CD4-positive, alpha-beta T cell treated with Interleukin-17A for 1 hour (primary cell): ENCODE results near the gene XCL2.
A peak's percentile ranks its signal among the peaks of the same experiment; 100 is the strongest.
"Not testable (repeated sequence)": the region's sequence is repeated elsewhere in the genome, so short reads cannot be mapped to it uniquely, and the experiment has no call there.

Source experiments
- DNase-seq: peaks from one replicate; pipeline ENCODE4 v3.0.0-alpha.2; 2020

XCL2 gene

DNA sequence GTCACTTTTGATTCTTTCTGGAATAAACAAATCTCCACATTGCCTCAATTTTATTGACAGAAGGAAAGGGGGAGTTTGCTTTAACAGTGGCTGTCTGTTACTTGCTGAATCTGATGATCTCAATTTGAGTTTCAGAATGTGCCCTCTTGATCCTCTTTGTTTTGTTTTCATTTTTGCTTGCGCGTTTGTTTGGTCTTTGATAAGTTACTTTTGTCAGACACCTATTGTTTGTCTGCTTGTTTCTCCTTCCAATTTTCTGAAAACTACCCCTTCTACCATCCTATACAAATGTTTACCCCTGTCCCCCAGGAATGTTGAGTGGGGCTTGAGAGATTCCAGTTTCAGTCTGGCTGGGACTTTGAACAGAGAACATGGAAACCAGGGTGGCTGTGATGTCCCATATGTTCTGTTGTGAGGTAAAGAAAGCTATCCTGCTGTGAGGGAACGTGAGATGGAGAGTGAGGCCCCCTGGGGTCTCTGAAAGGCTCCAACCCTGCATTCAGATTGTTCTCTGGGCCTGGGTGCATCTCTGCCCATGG lies 11.8 kb upstream of the XCL2 start:
- DNase-seq, result no peak

DNA sequence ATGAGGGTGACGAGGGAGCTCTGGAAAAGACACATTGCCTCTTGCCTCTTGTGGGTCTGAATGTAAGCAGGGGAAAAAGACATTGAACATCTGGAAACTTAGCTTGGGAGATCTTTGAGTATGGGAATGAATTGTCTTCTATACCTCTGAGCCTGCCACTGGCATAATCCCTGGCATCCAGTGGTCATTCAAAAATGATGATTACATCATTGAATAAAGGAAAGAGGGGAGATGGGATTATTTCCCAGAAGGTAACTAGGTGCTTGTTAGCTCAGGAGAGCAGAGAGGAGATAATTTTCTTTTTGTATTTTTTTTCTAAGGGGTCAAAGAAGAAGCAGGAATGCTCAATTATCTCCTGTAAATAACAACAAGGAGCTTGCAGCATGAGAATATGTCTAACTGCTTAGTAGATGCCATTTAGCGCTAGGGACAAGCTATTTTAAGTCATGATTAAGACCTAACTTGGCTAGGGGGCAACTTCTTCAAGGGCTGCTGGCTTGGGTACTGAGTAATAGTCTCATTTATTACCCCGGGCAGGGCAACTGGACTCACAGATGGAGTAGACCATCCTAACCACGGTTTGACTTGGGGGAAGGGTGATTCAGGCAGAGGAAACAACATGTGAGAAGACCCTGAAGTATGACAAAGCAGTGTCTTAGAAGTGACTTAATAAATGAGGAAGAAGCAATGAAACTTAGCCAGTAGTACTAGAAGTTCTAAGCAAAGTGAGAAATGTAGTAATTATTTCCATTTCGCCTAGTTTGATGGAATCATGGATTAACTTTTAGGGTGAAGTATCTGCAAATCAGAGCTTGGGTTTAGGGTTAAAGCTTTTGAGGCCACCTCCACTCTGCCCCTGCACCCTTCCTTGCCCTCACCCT lies 11.0 kb upstream of the XCL2 start:
- no peak for DNase-seq

DNA sequence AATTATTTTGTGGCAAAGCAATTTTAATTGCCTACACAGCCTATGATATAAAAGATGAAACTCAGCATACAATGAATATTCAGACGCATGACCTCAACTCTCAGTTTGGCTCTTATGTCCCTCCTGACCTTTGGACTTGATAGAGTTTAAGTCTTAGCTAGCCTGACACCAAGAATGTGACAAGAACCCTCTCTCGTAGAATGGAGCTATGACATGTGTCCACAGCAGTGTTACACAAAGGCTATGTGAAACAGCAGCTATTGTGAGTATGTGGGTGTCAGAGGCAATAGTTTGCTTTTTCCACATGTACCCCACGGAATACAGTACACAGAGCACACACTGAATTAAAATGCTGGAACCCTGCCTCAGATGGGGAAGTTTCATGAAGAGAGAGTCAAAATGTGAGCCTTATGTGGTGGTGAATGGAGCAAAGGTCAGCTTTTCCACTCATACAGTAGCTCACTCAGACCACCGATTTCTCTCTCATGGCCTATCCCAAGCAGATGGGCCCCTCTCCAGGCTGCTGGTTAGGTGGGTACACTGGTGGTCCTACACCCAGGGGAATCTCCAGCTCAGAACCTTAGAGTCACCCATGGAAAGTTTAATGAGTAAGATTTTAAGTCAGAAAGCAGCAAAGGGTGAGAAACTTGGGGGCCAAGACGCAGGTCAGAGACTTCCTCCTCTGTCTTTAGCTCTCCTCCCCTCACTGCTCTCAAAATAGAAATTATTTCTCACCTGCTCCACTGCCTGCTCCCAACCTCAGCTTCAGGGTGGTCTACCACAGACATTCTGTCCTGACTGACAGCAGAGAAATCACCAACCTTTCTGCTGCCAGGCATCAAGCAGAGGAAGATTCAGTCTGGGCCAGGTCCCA lies 10.1 kb upstream of the XCL2 start:
- DNase-seq, result peak; percentile 15

DNA sequence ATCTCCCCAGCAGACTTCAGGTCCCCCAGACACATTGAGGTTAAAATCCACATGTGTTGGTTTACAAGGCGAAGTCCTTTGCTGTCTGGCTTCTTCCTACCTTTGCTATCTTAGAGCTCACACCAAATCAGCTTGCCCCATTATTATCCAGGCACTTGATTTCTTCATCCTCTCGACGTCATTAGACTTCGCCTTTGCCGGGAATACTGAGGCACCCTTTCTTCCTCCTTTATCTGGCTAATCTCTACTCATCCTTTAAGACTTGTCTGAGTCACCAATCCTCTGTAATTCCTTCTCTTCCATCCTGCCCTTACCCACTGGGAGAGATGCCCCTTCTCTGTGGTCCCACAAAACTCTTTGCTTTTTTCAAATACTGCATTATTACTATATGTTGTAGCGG lies 9.2 kb upstream of the XCL2 start:
- DNase-seq, result no peak

DNA sequence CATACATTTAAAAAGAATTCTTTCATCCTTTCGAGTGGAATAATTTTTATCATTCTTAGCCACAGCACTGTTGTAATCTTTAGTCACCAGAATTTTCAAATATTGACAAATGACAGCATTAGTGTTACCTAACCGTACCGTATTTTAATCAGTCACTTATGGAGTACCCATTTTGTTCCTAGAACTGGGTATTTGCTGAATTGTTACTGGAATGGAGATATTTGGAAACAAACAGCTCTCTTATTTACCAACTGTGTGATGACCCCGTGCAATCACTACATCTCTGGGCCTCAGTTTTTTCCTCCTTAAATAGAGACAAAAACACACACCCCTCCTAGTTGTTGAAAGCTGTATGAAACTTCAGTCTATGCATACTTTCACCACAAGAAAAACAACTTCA lies 7.9 kb upstream of the XCL2 start:
- no peak for DNase-seq

DNA sequence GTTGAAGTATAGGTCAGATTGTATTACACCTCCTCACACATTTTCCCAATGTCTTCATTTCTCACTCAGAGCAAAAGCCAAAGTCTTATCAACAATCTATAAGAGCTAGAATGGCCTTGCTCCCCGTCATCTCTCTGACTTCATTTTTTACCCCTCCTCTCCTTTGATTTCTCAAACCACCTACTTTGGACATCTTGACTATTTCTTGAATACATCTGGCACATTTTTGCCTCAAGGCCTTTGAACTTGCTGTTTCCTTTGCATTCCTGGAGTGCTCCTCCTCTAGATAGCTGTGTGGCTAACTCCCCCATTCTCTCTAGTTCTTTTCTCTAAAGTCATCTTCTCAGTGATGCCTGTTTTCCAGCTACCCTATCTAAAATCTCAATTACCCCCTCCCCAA lies 7.2 kb upstream of the XCL2 start:
- DNase-seq, result no peak

DNA sequence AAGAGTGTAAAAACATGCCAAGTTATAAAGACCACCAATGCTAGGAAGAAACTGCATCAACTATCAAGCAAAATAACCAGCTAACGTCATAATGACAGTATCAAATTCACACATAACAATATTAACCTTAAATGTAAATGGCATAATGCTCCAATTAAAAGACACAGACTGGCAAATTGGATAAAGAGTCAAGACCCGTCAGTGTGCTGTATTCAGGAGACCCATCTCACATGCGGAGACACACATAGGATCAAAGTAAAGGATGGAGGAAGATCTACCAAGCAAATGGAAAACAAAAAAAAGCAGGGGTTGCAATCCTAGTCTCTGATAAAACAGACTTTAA lies 2.7 kb upstream of the XCL2 start:
- DNase-seq, result not testable (repeated sequence)

DNA sequence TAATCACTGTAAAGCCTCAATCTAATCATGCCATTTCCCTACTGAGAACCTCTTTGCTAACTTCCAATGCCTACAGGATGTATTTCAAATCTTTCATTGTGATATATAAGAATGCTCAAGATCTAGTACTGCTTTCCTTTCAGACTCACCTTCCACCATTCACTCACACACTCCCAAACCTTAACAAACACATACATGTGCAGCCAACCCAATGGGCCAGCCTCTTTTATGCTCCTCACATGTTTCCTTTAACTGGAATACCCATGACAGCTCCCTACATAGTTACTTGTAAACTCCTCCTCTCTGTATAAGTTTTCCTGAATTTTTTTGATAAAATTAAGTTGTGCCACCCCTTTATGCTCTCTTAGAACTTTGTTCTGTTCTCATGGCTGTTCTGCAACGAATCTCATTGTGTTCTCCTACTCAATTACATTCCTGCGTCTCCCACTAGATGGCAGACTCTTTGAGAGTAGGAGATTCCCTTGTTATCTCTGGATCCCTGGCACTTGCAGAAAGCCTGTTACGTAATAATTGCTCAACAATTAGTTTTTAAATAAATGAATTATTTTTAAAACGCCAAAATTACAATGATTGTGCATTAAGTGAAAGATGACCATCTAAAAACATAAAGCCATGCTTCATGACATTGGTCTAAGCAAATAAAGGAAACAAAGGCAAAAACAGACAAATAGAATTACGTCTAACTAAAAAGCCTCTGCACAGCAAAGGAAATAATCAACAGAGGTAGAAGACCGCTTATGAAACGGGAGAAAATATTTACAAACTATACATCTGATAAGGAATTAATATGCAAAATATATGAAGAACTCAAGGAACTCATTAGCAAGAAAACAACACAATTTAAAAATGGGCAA lies 2.1 kb upstream of the XCL2 start:
- DNase-seq, result not testable (repeated sequence)

DNA sequence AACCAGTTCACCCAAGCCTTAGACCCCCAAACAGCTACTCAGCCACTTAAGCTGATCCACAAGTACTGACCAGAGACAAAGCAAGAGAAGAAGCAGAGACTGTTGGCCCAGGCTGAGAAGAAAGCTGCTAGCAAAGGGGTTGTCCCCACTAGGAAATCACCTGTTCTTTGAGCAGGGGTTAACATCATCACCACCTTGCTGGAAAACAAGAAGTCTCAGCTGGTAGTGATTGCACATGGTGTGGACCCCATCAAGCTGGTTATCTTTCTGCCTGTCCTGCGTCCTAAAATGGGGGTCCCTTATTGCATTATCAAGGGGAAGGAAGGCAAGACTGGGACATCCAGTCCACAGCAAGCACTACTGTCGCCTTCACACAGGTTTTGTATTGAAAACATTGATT lies 819 bp downstream of the XCL2 start:
- DNase-seq, result not testable (repeated sequence)

DNA sequence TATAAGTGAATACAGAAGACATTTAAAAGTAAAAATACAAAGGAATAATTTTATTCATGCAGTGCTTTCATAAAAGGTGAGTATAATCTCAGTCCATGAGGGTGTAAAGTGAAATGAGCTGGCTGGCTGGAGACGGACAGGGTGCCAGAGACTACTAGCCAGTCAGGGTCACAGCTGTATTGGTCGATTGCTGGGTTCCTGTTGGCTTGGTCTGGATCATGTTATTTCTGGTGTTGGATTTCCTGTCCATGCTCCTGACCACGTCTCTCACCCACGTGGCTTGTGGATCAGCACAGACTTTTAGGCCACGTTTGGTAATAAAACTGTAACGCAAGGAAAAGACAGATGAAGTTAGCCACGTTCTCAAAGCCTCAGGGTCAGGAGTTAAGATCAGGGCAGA lies 3.0 kb downstream of the XCL2 start:
- not testable (repeated sequence) for DNase-seq

DNA sequence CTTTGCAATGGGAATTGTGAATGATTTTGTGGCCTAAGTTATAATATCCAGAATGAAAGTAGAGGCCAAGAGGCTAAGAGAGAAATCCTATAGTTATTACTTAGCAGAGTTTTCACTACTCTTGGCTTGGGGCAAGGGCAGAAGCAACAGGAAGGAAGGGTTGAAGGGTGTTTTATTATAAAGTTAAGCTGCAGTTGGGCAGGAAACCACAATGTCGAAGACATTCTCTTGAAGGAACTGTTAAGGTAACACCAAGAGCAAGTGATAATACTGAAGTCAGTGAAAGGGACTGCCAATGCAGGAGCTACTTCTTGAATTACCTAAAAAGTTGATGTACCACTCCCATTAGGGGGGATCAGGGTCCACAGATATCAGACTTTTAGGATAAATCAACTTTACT lies 8.3 kb downstream of the XCL2 start:
- peak; percentile 69 for DNase-seq

DNA sequence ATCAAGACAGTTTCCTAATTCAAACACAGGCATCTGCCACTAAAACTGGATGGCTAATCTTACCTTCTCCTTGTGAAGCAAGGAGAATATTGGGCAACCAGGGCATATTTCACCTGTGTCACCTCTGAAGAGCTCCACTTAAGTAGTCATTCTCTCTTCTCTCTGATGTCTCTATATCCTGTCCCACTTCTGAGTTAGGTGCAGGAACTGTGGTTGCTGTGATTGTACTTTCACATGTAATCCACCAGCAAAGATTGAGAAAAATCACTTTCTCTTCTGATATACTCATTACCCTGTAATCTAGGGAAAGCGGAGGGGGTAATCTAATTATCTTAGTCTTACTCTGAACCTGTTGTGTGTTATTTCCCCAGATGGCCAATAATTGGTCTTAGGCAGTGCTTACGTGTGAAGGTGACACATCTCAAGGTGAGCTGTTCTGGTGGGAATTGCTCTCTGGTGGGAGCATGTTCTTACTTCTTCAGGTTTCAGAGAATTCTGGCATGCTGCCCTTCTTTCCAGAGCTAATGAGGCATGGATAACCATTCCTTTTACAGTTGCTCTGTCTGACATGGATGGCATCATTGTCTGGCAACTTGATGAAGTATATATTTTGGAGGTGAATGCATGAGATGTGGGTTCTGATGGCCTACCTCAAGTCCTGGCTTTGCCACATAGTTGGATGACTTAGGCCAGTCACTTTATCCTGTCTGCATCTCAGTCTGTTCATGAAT lies 12.0 kb downstream of the XCL2 start:
- DNase-seq, result peak; percentile 60

DNA sequence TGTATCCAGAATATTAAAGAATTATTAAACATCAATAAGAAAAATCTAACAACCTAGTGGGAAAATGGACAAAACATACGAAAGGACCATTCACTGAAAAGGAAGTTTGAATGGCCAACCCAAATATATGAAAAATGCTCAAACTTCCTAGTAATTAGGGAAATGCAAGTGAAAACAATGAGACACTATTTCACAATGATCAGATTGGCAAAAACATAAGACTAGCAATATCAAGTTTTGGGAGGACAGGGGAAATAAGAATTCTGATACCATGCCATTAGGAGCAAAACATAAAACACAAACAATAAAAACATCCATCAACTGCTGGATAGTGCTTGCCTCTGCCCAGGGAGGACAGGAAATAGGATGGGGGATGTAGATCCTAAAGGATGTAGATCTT lies 14.3 kb downstream of the XCL2 start:
- DNase-seq, result no peak

DNA sequence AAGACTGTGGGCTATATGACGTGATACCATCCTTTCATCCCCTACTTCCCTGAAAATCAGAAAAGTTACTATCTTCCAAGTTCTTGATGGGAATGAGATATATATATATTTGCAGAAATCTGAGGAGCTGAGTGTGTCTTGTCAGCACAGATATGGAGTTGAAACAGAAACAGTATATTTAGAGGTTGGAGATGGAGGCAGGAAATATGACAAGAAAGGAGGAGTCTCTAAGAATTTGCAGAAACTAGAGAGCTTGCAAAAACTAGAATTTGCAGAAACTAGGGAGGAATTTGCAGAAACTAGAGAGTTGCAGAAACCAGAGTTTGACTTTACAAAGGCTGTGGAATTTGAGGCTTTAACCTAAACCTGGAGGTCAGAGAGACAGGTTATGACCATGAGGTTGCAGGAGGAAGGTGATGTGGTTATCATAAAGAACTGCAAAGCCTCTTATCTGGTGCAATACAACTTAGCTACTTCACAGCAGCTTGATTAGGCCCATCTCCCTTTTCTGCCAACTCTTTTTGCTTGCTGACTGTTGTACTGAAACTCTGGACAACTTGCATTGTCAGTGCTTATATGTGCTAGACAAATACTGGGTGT lies 22.3 kb downstream of the XCL2 start:
- peak; percentile 29 for DNase-seq

DNA sequence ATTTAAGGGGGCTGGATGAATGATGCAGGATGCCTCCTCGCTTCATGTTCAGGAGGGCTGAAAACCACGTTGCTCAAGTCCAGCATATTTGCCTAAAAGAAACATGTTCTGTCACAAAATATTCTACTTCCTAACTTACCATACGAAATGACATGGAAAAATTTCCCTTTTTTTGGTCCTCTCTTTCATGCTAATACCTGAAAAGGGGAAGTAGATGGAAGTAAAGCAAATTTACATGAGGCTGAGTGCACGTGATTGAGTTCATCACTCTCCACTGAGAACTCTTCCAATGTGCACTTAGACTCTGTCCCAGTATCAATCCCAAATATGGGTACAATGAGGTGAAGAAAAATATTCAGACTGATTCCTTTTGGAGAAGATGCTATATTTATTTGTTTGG lies 23.0 kb downstream of the XCL2 start:
- DNase-seq, result no peak

DNA sequence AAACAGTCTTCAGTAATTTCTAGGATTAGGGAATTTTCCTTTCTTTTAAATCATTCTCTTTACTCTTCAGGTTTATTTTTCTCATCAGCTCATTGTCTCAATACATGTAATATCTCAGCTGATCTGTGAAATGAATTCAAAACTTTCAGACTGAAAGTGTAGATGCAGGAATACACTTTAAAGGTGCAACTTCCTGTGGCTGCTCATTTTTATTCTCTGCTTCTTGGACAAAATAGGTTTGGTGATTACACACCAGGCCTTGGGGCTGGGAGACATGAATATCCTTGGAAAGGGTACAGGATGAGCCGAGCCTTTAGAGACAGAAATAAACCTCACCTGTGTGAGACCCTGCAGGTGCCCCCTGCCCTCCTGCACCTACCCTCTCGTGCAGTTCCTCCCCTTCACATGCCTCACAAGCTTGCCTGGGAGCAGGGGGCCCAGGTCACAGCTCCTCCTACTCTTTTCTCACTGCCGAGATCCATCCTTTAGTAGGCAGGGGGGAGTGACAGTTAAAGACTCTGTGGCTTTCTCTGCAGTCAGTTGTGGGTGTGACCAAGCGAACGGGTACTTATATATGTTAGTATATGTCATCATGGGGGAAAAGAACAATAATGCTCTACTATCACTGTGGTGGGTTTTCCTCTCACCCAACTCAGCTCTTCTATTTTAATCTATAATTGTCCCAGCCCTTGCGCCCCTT lies 23.6 kb downstream of the XCL2 start:
- peak; percentile 65 for DNase-seq

DNA sequence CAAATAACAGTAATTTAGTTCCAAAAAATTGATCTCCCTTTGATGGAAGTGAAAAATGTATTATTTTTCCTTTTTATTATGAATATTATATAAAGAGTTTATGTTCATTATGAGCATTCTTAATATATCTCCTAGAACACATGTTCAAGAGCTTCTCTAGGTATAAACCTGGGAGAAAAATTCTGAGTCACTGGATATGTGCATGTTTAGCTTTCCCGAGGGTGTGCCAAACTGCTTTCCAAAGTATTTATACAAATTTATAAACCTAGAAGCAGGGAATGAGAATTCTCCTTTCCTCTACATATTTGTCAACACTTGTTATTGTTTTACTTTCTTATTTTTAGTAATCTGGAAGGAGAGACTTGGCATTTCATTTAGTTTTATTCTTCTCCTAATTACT lies 25.0 kb downstream of the XCL2 start:
- DNase-seq, result no peak

DNA sequence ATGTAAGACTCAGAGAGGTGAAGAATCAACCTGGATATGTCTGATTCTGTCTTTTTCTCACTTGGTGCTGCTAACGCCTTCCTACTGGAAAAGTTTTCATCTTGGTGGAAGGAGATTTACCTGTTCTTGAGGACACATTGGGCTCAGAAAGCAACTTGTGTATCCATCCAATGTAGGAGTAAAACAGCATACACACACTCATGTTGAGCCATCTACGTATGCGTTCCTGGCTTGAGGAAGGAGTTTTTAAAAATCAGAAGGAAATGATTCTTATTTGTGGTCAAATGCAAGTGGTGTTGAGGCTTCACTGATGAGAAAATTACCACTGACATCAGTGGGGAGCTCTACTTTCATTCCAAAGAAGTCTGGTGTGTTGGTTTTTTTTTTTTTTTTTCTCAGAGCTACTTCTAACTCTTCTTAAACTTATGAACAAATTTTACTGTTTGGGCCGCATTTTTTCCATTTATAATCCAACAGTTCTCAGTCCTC lies 25.6 kb downstream of the XCL2 start:
- DNase-seq, result no peak

DNA sequence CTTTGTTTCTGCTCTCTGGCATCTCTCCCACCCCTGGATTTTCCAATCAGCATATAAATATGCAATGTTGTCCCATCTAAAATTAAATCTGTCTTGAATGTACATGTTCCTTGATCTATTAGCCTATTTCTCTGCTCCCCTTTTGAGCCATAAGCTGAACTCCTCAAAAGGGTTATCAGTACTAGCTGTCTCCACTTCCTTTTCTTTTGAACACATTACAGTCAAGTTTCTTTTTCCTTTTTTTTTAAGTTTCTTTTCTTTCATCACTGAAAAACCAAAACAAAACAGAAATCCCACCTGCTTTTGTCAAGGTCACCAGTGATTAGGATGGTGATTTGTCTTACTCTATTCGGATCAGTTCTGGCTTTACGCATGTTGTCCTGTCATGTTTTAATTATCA lies 29.3 kb downstream of the XCL2 start:
- no peak for DNase-seq

DNA sequence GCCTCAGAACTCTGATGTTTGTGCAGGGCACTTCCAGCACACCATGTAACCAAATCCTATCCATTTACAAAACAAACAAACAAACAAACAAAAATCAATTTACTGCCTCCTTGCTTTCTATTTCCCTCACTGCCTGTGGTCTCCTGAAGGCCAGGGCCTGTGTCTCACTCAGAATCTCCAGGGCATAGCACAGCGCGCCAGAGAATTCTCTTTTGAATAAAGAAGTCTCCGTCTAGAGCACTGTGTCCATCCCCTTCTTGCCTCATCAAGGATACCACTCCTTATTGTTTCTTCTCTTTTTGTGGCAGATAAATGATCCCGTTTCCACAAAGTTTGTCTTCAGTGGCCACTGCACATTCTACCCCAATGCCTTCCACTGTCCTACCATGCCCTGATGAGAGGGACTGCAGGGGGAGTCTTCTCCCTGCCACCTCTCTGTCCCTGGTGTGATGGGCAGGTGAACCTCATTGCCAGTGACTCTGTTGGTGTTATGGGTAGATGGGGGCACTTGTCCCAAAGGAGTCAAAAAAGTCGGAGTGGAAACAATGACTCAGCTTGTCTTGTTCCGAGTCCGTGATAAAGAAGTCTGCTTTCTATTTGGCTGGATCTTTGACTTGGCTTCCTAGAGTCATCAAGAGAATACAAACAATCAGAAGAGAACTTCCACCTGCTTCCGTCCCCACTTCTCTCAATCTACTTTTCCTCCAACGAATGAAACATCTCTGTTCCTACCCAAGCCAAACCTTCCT lies 30.0 kb downstream of the XCL2 start:
- no peak for DNase-seq
